Right lobe of liver (tissue), 6 donors: Measurements from ENCODE around the gene SSTR3. TPM values are rescaled to one million over a fixed set of nuclear protein-coding genes. Genes with fewer than 3 reads are reported as not detected.
"Not testable (repeated sequence)": the region's sequence is repeated elsewhere in the genome, so short reads cannot be mapped to it uniquely, and the experiment has no call there.

Source experiments
- ATAC-seq, 4 donors: fragments of 200-7000 bp; cut with Tn5 transposase; one replicate each; pipeline ENCODE4 v1.9.1; 2020; ENCODE audit warnings: mild to moderate bottlenecking in 4 of 4, moderate library complexity in 4 of 4
- DNase-seq, 3 donors: peaks; one replicate each; pipeline ENCODE4 v3.0.0-alpha.2; 2020
- H3K27ac ChIP-seq, 3 donors: fragments of 200-600 bp; one replicate each; pipeline ENCODE4 v1.8.0; 2022
- H3K27me3 ChIP-seq, 2 donors: fragments of 200-600 bp; one replicate each; pipeline ENCODE4 v1.8.0; 2022
- H3K36me3 ChIP-seq, 4 donors: fragments of 200-600 bp; sonication (generic) in 1 of 4; one replicate each; pipeline versions ENCODE4 v1.5.1 to v1.8.0; 2017 to 2022; ENCODE audit warnings: control low read depth in 1 of 4
- H3K4me1 ChIP-seq, 4 donors: fragments of 200-600 bp; sonication (generic) in 1 of 4; one replicate each; pipeline versions ENCODE4 v1.5.1 to v1.8.0; 2017 to 2022; ENCODE audit warnings: control low read depth in 1 of 4
- H3K4me3 ChIP-seq, 3 donors: fragments of 200-600 bp; one replicate each; pipeline ENCODE4 v1.8.0; 2022
- H3K9me3 ChIP-seq, 4 donors: fragments of 200-600 bp; sonication (generic) in 1 of 4; one replicate each; pipeline versions ENCODE4 v1.5.1 to v1.8.0; 2017 to 2022; ENCODE audit warnings: control low read depth in 1 of 4
- CTCF ChIP-seq, 4 donors: fragments of 200-600 bp in 3 of 4; fragments of 450-650 bp in 1 of 4; IDR thresholded peaks; one replicate each; pipeline versions ENCODE4 v1.5.1 to v1.8.0; 2016 to 2022; ENCODE audit warnings: antibody characterized with exemption in 4 of 4, mild to moderate bottlenecking in 2 of 4
- POLR2A ChIP-seq: fragments of 450-650 bp; IDR thresholded peaks from one replicate; pipeline ENCODE4 v1.6.1; 2017; ENCODE audit warnings: antibody characterized with exemption, mild to moderate bottlenecking
- WGBS: methylation state at CpG from one replicate; pipeline ENCODE4 v1.1.6; 2018; ENCODE audit warnings: low coverage, low lambda C conversion rate; ENCODE audit not compliant: insufficient coverage; ENCODE audit errors: missing lambda C conversion rate; 5-methylcytosine and 5-hydroxymethylcytosine counted together
- intact Hi-C, 2 donors: fragments of 100-400 bp; cut with DNase I; formaldehyde crosslinking; loops; one replicate each; pipeline versions ENCODE4 v1.11.2 to v1.14.1; 2022
- total RNA-seq, 6 experiments: library from RNA; depleted of rRNA in 2 of 6; stranded (reverse); fragments of >200 nt in 2 of 6; fragmentation: NEBNext Ultra II Directional in 3 of 6; extraction: Animal tissue kit (Norgen Biotek cat#: 25700) in 3 of 6; gene quantifications; one replicate each; pipeline versions ENCODE4 v1.1.0 to v1.2.4, GENCODE V29; 2016 to 2023
- donor health status: DM: no; HTN: yes; CAD: no.
- donor health status: DM: no; HTN: no; CAD: no.
- donor health status: DM: no; HTN: no; CAD: no.
- donor health status: DM: no; HTN: yes; CAD: no.
- donor health status: DM: no; HTN: yes; CAD: no.

Gene SSTR3
- total RNA-seq, 6 experiments from 2014 or later, result not detected

- no peak for TF ChIP-seq CTCF (IDR thresholded peaks at IDR 0.05)
- TF ChIP-seq POLR2A, result no peak
- intact Hi-C loops, result no loop called here
- ATAC-seq, result peak in 2 of 4 donors; percentile 36 to 58
Observed at GRCh38 chr22:37254867-37255233, 42.6 kb upstream of the SSTR3 start.

GRCh38 chr22:37254209-37254866 lies 42.1 kb upstream of the SSTR3 start:
- ATAC-seq, result no peak
- intact Hi-C loops, result no loop called here
- Histone ChIP-seq H3K9me3 (no peaks in the 10 kb centered on the region), H3K4me3 (no peak overlapping the region), H3K27ac (no peak overlapping the region), H3K27me3 (no peaks in the 10 kb centered on the region), H3K36me3 (no peaks in the 10 kb centered on the region), H3K4me1 (no peaks in the 10 kb centered on the region)
- 89% methylated on average over 5 of the region's 5 CpGs for WGBS
- TF ChIP-seq POLR2A (no peak), CTCF (IDR thresholded peaks at IDR 0.05) (no peak)
- peak in 2 of 3 donors; percentile 3 to 22 for DNase-seq

More at GRCh38 chr22:37254867-37255233, 42.6 kb upstream of the SSTR3 start:
- DNase-seq, result no peak
- Histone ChIP-seq H3K4me3 (no peak overlapping the region), H3K4me1 (no peaks in the 10 kb centered on the region), H3K9me3 (no peaks in the 10 kb centered on the region), H3K36me3 (no peaks in the 10 kb centered on the region), H3K27me3 (no peaks in the 10 kb centered on the region), H3K27ac (no peak overlapping the region)
- WGBS, result 60% methylated on average over 5 of the region's 5 CpGs

GRCh38 chr22:37253126-37253660 lies 40.9 kb upstream of the SSTR3 start:
- Histone ChIP-seq H3K27me3 (no peaks in the 10 kb centered on the region), H3K9me3 (no peaks in the 10 kb centered on the region), H3K4me1 (no peaks in the 10 kb centered on the region), H3K27ac (no peak overlapping the region), H3K4me3 (no peak overlapping the region), H3K36me3 (no peaks in the 10 kb centered on the region)
- ATAC-seq (no peak), DNase-seq (peak in 1 of 3 donors; percentile 5)
- intact Hi-C loops, result no loop called here
- WGBS, result 51% methylated on average over 7 of the region's 7 CpGs
- TF ChIP-seq POLR2A (no peak), CTCF (IDR thresholded peaks at IDR 0.05) (no peak)

- H3K27me3 ChIP-seq, ATAC-seq: not testable (repeated sequence)
Observed at GRCh38 chr22:37251836-37252235, 39.6 kb upstream of the SSTR3 start.

GRCh38 chr22:37249986-37250385 lies 37.7 kb upstream of the SSTR3 start:
- no peaks in the 10 kb centered on the region for H3K36me3 ChIP-seq
- WGBS, result 79% methylated on average over 9 of the region's 12 CpGs
- TF ChIP-seq CTCF (IDR thresholded peaks at IDR 0.05) (no peak), POLR2A (no peak)
- H3K27me3 ChIP-seq, result no peaks in the 10 kb centered on the region
- ATAC-seq (no peak), DNase-seq (peak in 2 of 3 donors; percentile 16 to 26)
- no peaks in the 10 kb centered on the region for H3K4me1 ChIP-seq
- no peaks in the 10 kb centered on the region for H3K9me3 ChIP-seq
- intact Hi-C loops, result no loop called here
- H3K27ac ChIP-seq, result no peak overlapping the region
- no peak overlapping the region for H3K4me3 ChIP-seq

More at GRCh38 chr22:37251836-37252235, 39.6 kb upstream of the SSTR3 start:
- H3K27ac ChIP-seq, H3K4me1 ChIP-seq, H3K36me3 ChIP-seq, H3K9me3 ChIP-seq, H3K4me3 ChIP-seq, intact Hi-C loops: not testable (repeated sequence)
- peak in 2 of 3 donors; percentile 6 to 23 for DNase-seq
- WGBS, result 60% methylated on average over 2 of the region's 8 CpGs
